CD4-positive, alpha-beta T cell treated with Interferon gamma for 1 hour (primary cell): Measurements from ENCODE around the gene RUSC2.
"Not testable (repeated sequence)": the region's sequence is repeated elsewhere in the genome, so short reads cannot be mapped to it uniquely, and the experiment has no call there.

Experiments used
- DNase-seq: peaks from one replicate; pipeline ENCODE4 v3.0.0-alpha.2; 2020

The RUSC2 gene

GRCh38 chr9:35498245-35498644, 8.3 kb downstream of the RUSC2 start:
- DNase-seq, result not testable (repeated sequence)

- DNase-seq, result no peak
Measured at GRCh38 chr9:35499029-35499700, 9.3 kb downstream of the RUSC2 start.

GRCh38 chr9:35499701-35500030, 9.8 kb downstream of the RUSC2 start:
- DNase-seq, result no peak

- no peak for DNase-seq
Measured at GRCh38 chr9:35500130-35500748, 10.3 kb downstream of the RUSC2 start.

GRCh38 chr9:35501946-35502345, 12.0 kb downstream of the RUSC2 start:
- no peak for DNase-seq

GRCh38 chr9:35506359-35506758, 16.4 kb downstream of the RUSC2 start:
- no peak for DNase-seq

- no peak for DNase-seq
Measured at GRCh38 chr9:35508069-35508468, 18.2 kb downstream of the RUSC2 start.

- DNase-seq, result no peak
Measured at GRCh38 chr9:35510383-35510753, 20.5 kb downstream of the RUSC2 start.

- DNase-seq, result no peak
Measured at GRCh38 chr9:35510754-35511428, 21.0 kb downstream of the RUSC2 start.

- DNase-seq, result no peak
Measured at GRCh38 chr9:35511453-35511852, 21.5 kb downstream of the RUSC2 start.

GRCh38 chr9:35515766-35516165, 25.9 kb downstream of the RUSC2 start:
- no peak for DNase-seq

GRCh38 chr9:35516479-35516878, 26.6 kb downstream of the RUSC2 start:
- DNase-seq, result no peak

GRCh38 chr9:35517131-35517530, 27.2 kb downstream of the RUSC2 start:
- no peak for DNase-seq

GRCh38 chr9:35517552-35518224, 27.8 kb downstream of the RUSC2 start:
- DNase-seq, result no peak

GRCh38 chr9:35518225-35518821, 28.4 kb downstream of the RUSC2 start:
- DNase-seq, result no peak

- no peak for DNase-seq
Measured at GRCh38 chr9:35518981-35519679, 29.2 kb downstream of the RUSC2 start.

- no peak for DNase-seq
Measured at GRCh38 chr9:35519692-35520363, 29.9 kb downstream of the RUSC2 start.

- DNase-seq, result no peak
Measured at GRCh38 chr9:35520364-35520710, 30.4 kb downstream of the RUSC2 start.

- DNase-seq, result no peak
Measured at GRCh38 chr9:35521708-35522107, 31.8 kb downstream of the RUSC2 start.

GRCh38 chr9:35522187-35522586, 32.3 kb downstream of the RUSC2 start:
- no peak for DNase-seq

- no peak for DNase-seq
Measured at GRCh38 chr9:35522700-35523099, 32.8 kb downstream of the RUSC2 start.

- not testable (repeated sequence) for DNase-seq
Measured at GRCh38 chr9:35523556-35523955, 33.6 kb downstream of the RUSC2 start.
